GM18907 (cell line): ENCODE data around the gene RASAL2.
"Not testable (repeated sequence)": the region's sequence is repeated elsewhere in the genome, so short reads cannot be mapped to it uniquely, and the experiment has no call there.

Experiments used
- ATAC-seq: cut with Tn5 transposase; IDR thresholded peaks from one replicate; pipeline ENCODE4 v1.9.1; 2021; ENCODE audit warnings: mild to moderate bottlenecking, moderate library complexity; ENCODE audit not compliant: unreplicated experiment

RASAL2 gene

GRCh38 chr1:178220094-178220493 is 126.2 kb downstream of the RASAL2 start:
- no peak for ATAC-seq

- no peak for ATAC-seq
Observed at GRCh38 chr1:178223289-178223688, 129.4 kb downstream of the RASAL2 start.

- no peak for ATAC-seq
Observed at GRCh38 chr1:178224358-178224757, 130.5 kb downstream of the RASAL2 start.

GRCh38 chr1:178230881-178231409 is 137.0 kb downstream of the RASAL2 start:
- ATAC-seq = no peak

GRCh38 chr1:178232108-178232507 is 138.2 kb downstream of the RASAL2 start:
- ATAC-seq = no peak

GRCh38 chr1:178232949-178233348 is 139.0 kb downstream of the RASAL2 start:
- ATAC-seq = no peak

- ATAC-seq = no peak
Observed at GRCh38 chr1:178237121-178237520, 143.2 kb downstream of the RASAL2 start.

GRCh38 chr1:178238722-178239510 is 145.0 kb downstream of the RASAL2 start:
- no peak for ATAC-seq

GRCh38 chr1:178241057-178241456 is 147.2 kb downstream of the RASAL2 start:
- no peak for ATAC-seq

- ATAC-seq = no peak
Observed at GRCh38 chr1:178241837-178242236, 147.9 kb downstream of the RASAL2 start.

- ATAC-seq = no peak
Observed at GRCh38 chr1:178243119-178243518, 149.2 kb downstream of the RASAL2 start.

- no peak for ATAC-seq
Observed at GRCh38 chr1:178243890-178244289, 150.0 kb downstream of the RASAL2 start.

- not testable (repeated sequence) for ATAC-seq
Observed at GRCh38 chr1:178248284-178248683, 154.4 kb downstream of the RASAL2 start.

GRCh38 chr1:178253581-178253980 is 159.7 kb downstream of the RASAL2 start:
- ATAC-seq = not testable (repeated sequence)

GRCh38 chr1:178254433-178254832 is 160.5 kb downstream of the RASAL2 start:
- ATAC-seq = no peak

- ATAC-seq = no peak
Observed at GRCh38 chr1:178258536-178258935, 164.6 kb downstream of the RASAL2 start.

- no peak for ATAC-seq
Observed at GRCh38 chr1:178262120-178262500, 168.2 kb downstream of the RASAL2 start.

- ATAC-seq = no peak
Observed at GRCh38 chr1:178263341-178263740, 169.4 kb downstream of the RASAL2 start.

GRCh38 chr1:178266113-178266512 is 172.2 kb downstream of the RASAL2 start:
- no peak for ATAC-seq

- no peak for ATAC-seq
Observed at GRCh38 chr1:178266619-178267066, 172.7 kb downstream of the RASAL2 start.

GRCh38 chr1:178267646-178268094 is 173.8 kb downstream of the RASAL2 start:
- ATAC-seq = no peak

GRCh38 chr1:178271471-178271870 is 177.6 kb downstream of the RASAL2 start:
- no peak for ATAC-seq
